NCI-H2107 treated with DMSO at 0.1 percent for 48 hours (cell line): ENCODE data around the gene ARID3B.

Experiments used
- DNase-seq: peaks from one replicate; lab custom pipeline; 2025; ENCODE audit not compliant: unreplicated experiment; lab: John Stamatoyannopoulos, UW

The ARID3B gene

DNA sequence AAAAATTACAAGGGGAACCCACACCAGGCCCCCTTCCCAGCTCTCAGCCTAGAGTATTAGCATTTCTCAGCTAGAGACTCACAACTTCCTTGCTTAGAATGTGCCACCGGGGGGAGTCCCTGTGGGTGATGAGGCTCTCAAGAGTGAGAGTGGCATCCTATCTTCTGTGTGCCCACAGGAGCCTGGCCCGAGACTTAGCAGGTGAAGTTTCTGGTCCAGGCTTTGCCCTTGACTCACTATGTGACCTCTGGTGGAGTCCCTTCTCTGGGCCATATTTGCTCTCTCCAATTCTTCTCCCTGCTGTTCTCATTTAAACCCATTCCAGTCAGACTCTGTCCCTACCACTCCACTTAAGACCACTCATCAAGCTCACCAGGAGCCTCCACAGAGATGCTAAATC, 92.8 kb downstream of the ARID3B start:
- no peak for DNase-seq

DNA sequence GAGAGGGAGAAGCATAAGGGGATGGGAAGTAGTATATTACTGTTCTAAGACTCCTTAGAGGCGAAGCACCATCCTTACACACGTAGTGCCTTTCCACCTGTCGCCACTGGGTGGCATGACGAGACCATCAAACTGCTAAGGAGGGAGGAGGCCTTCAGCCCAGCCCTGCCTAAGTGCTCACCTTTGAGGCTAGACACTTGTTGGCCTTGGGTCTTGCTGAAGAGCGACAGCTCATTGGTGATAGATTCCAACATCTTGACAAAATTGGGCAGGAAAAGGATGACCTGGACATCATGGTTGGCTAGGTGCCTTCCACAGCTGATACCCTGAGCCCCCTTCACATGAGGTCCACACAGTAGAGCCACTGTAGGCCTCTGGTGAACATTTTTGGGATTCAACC, 94.2 kb downstream of the ARID3B start:
- DNase-seq = no peak

DNA sequence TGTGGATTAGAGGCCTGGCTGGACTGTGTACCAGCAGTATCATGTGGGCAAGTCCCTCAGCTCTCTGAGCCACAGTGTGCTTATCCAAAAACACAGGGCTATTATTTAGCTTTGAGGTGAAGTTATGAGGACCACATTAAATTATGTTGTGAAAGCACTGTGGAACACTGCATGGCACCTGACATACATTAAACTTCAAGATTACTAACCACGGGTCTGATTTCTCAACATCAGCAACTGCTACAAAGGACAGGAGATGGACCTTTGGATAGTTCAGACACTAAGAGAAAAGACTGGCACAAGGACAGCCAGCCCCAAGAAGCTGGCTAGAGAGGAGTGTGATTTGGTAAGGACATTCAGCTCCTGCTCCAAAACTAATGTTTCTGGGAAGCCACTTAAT, 96.0 kb downstream of the ARID3B start:
- no peak for DNase-seq

DNA sequence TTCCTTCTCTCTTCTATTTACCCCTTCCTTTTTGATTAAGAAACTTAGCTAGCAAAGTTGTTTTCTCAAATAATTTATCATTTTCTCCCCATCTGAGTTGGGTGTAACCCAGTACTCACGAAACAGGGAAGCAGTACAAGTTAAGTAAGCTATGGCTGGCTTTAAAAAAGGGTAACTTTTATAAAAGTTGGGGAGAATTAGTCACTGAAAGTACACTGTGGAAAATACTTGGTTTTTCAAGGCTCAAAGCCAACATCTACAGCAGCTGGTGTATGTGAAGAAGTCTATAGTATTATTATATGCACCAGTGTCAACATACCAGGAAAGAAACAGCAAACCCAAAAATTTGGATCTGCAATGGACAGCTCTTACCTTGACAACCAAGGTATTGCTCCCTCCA, 100.1 kb downstream of the ARID3B start:
- DNase-seq = no peak

DNA sequence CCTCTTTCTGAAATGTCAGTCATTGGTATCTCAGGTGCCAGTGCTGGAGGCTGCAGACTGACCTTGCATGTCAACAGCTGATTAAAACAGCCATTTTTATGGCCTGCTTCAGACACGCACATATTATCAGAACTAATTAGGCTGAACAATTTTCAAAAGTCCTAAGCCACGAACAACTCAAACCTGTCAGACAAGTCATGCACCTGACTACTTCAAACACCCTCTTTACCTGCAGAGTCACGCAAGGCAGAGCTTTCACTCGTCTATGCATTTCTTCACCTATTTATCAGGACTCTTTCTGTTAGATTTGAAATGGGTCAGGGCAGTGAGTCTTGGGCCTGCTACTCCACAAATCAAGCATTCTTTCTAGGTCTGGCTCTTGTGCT, 101.3 kb downstream of the ARID3B start:
- DNase-seq = no peak

DNA sequence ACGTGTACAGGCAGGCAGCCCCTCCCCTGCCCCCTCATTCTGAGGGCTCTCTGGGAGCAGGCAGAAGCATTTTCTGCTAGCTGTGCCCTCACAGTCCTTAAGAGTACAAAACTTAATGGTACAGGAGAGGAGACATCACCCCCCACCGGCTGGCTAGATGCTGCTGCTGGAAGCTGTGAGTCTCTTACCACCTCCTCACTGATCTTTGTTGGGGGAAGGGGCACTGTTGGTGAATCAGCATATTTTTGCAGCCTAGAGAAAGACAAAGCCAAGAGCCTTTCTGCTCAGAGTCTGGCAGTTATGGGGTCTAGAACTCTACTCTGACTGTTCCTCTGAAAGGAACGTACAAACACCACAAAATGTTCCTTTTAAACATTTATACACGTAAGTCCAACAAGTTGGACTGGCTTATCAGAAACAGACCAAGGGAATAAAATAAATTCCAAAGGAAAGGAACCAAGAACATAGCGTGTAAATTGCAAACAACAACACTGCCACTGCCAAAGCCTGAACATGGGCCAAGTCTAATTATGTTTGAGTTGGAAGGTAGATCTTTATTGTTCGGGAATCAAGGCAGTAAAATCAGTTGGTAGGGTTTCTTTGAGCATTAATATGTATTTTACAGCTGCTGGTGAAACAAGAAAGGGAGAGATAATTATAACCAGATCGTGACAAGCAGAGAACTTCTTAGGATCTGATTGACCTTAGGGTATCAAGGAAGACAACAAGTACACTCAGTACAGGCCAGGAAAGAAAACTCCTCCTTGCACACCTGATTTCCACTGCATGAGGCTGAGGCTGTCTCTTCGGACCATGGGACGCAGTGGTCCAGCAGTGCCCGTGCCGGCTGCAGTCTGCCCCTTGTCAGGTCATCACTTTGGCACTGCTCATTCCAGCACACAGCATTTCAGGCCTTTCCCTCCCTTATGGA, 102.0 kb downstream of the ARID3B start:
- no peak for DNase-seq

DNA sequence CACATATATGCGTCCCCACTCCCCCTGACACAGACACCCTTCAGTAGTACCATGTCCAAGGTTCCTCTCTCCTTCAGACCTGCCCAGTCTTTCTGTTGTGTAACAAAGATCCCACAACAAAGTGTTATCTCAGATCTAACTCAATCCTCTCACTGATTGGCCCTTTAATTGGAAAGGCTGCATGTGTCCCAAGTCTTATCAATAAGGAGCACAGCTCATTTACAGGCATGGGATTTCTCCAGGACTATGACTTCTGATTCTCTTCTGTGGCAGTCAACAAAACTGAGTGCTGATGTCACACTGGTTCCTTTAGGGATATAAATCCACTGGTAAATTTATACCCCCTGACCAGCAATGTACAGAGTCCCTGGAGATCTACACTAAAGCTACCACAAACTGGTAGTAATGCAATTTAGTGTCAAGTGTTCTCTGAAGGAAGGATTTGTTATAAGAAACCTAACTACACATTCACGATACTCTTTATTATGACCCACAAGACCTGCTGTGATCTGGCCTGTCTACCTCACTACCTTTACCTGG, 102.7 kb downstream of the ARID3B start:
- DNase-seq = no peak

DNA sequence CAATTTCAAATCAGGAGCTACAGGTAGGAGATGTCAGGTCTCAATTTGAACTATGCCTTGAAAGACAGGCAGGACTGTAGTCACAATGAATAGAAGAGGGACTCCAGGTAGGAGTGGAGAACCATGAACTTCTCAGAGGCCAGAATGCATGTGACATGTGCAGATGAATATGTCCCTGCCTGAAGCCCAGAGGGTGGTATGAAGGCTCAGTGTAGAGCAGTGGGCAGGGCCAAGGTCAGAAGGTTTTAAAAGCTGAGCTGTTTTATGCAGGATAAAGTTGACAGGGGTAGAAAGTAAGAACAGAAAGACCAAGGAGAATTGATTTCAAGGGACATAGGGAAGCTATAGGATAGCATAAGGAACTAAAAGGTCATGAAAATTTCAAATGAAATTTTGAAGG, 105.5 kb downstream of the ARID3B start:
- DNase-seq = no peak
